Brain pericyte (primary cell): ENCODE data around the gene FGG.

ENCODE experiments used
- DNase-seq: peaks from one replicate; pipeline ENCODE4 v3.0.0-alpha.2; 2012; ENCODE audit warnings: low read depth, low spot score

The FGG gene

GRCh38 chr4:154586296-154587033, 26.0 kb downstream of the FGG start:
- no peak for DNase-seq

GRCh38 chr4:154585369-154586018, 27.0 kb downstream of the FGG start:
- DNase-seq: no peak

GRCh38 chr4:154584259-154584658, 28.2 kb downstream of the FGG start:
- no peak for DNase-seq

- no peak for DNase-seq
Measured at GRCh38 chr4:154583677-154584076, 28.8 kb downstream of the FGG start.

- DNase-seq: no peak
Measured at GRCh38 chr4:154583230-154583629, 29.2 kb downstream of the FGG start.

- DNase-seq: no peak
Measured at GRCh38 chr4:154582723-154583122, 29.7 kb downstream of the FGG start.

- DNase-seq: no peak
Measured at GRCh38 chr4:154579927-154580326, 32.5 kb downstream of the FGG start.

- no peak for DNase-seq
Measured at GRCh38 chr4:154578919-154579318, 33.5 kb downstream of the FGG start.

GRCh38 chr4:154577324-154577723, 35.1 kb downstream of the FGG start:
- DNase-seq: no peak

- DNase-seq: no peak
Measured at GRCh38 chr4:154574311-154574710, 38.1 kb downstream of the FGG start.

GRCh38 chr4:154573190-154573870, 39.1 kb downstream of the FGG start:
- DNase-seq: no peak

GRCh38 chr4:154569584-154569983, 42.9 kb downstream of the FGG start:
- no peak for DNase-seq

GRCh38 chr4:154569028-154569427, 43.4 kb downstream of the FGG start:
- no peak for DNase-seq

GRCh38 chr4:154566639-154567204, 45.7 kb downstream of the FGG start:
- no peak for DNase-seq

GRCh38 chr4:154565704-154566103, 46.8 kb downstream of the FGG start:
- DNase-seq: no peak

GRCh38 chr4:154564311-154564710, 48.1 kb downstream of the FGG start:
- no peak for DNase-seq

GRCh38 chr4:154562697-154563254, 49.7 kb downstream of the FGG start, which contains the start of gene FGB:
Gene FGB (plus strand): TSS chr4:154563011. CDS start chr4:154563019, 8 bp downstream.
- no peak for DNase-seq

- no peak for DNase-seq
Measured at GRCh38 chr4:154560824-154561231, 51.6 kb downstream of the FGG start.

- no peak for DNase-seq
Measured at GRCh38 chr4:154560419-154560801, 52.0 kb downstream of the FGG start.

- DNase-seq: peak; percentile 11
Measured at GRCh38 chr4:154559494-154560418, 52.7 kb downstream of the FGG start.

GRCh38 chr4:154559141-154559493, 53.3 kb downstream of the FGG start:
- DNase-seq: no peak
